Neural cell (in vitro differentiated cells): ENCODE data around the gene PARVB.

Source experiments
- EZH2 ChIP-seq: fragments of 200-600, 300-800 bp; shearing (Covaris generic), sonication (generic); IDR thresholded peaks from 2 replicates; pipeline ENCODE4 v1.6.1; 2014; ENCODE audit warnings: antibody characterized with exemption, low read length, borderline replicate concordance, mild to moderate bottlenecking; ENCODE audit not compliant: insufficient read depth, poor library complexity, severe bottlenecking
- POLR2AphosphoS5 ChIP-seq: IDR thresholded peaks from 2 replicates; pipeline ENCODE4 v1.6.1; 2012
- TAF1 ChIP-seq: IDR thresholded peaks from 2 replicates; pipeline ENCODE4 v1.6.1; 2012; ENCODE audit warnings: low read depth

GRCh38 chr22:44175676-44176075 lies 151.6 kb downstream of the PARVB start:
- TF ChIP-seq EZH2 = no peak
- TF ChIP-seq TAF1 = no peak
- no peak for TF ChIP-seq POLR2AphosphoS5
